SK-N-SH (cell line): Measurements from ENCODE around the gene CYP39A1. TPM values are rescaled to one million over a fixed set of nuclear protein-coding genes. Genes with fewer than 3 reads are reported as not detected.

Experiments used
- CTCF ChIA-PET: fragments of 300-600, 350-600 bp; formaldehyde crosslinking; extraction: SDS; loops from one replicate; lab custom pipeline; 2021; lab: Yijun Ruan, JAX
- POLR2A ChIA-PET: fragments of 350-600 bp; sonication (Branson Sonifier 250); formaldehyde crosslinking; extraction: SDS; loops from one replicate; lab custom pipeline; 2020; ENCODE audit warnings: antibody characterized with exemption, inconsistent platforms; lab: Yijun Ruan, JAX
- DNase-seq: peaks from one replicate; pipeline ENCODE4 v3.0.0; 2012
- H2AFZ ChIP-seq: fragments of 200-600 bp; sonication (generic); 2 replicates; pipeline ENCODE4 v1.8.1; 2016; ENCODE audit warnings: antibody characterized with exemption, mild to moderate bottlenecking, low read depth
- H3F3A ChIP-seq: fragments of 200-600 bp; sonication (generic); replicated peaks from 2 replicates; pipeline ENCODE3; 2016; ENCODE audit warnings: antibody characterized with exemption, mild to moderate bottlenecking; ENCODE audit not compliant: insufficient read depth
- H3K27ac ChIP-seq, 2 experiments: fragments of 200-500 bp in 1 of 2; fragments of 200-600 bp in 1 of 2; sonication (Bioruptor generic) in 1 of 2; sonication (generic), shearing (Covaris generic) in 1 of 2; 2 replicates each; pipeline versions ENCODE4 v1.5.1 to v1.6.1; 2014 to 2016; ENCODE audit warnings: low read depth in 2 of 2, inconsistent platforms in 1 of 2, low read length in 1 of 2, mild to moderate bottlenecking in 1 of 2, mixed read lengths in 1 of 2
- H3K27me3 ChIP-seq: fragments of 200-600 bp; sonication (generic), shearing (Covaris generic); 2 replicates; pipeline ENCODE4 v1.6.1; 2016; ENCODE audit warnings: mixed run types; ENCODE audit not compliant: insufficient read depth
- H3K36me3 ChIP-seq, 2 experiments: fragments of 200-500 bp in 1 of 2; fragments of 200-600 bp in 1 of 2; sonication (Bioruptor generic) in 1 of 2; sonication (generic) in 1 of 2; replicated peaks in 1 of 2; 2 replicates each; pipeline versions ENCODE3 to v1.5.1; 2014 to 2016; ENCODE audit warnings: low read length in 1 of 2, mild to moderate bottlenecking in 1 of 2; ENCODE audit not compliant: insufficient read depth in 2 of 2, control insufficient read depth in 1 of 2
- H3K4me1 ChIP-seq, 2 experiments: fragments of 200-500 bp in 1 of 2; fragments of 200-600 bp in 1 of 2; sonication (Bioruptor generic) in 1 of 2; sonication (generic), shearing (Covaris generic) in 1 of 2; 2 replicates each; pipeline versions ENCODE4 v1.5.1 to v1.6.1; 2014 to 2016; ENCODE audit warnings: low read depth in 1 of 2, low read length in 1 of 2, mixed run types in 1 of 2; ENCODE audit not compliant: insufficient read depth in 2 of 2, control insufficient read depth in 1 of 2
- H3K4me2 ChIP-seq: fragments of 200-600 bp; sonication (generic), shearing (Covaris generic); 2 replicates; pipeline ENCODE4 v1.6.1; 2017; ENCODE audit warnings: mixed run types
- H3K4me3 ChIP-seq, 2 experiments: fragments of 200-500 bp in 1 of 2; fragments of 200-600 bp in 1 of 2; sonication (Bioruptor generic) in 1 of 2; sonication (generic), shearing (Covaris generic) in 1 of 2; 2 replicates each; pipeline versions ENCODE4 v1.5.1 to v1.8.1; 2014 to 2016; ENCODE audit warnings: low read depth in 2 of 2, inconsistent platforms in 1 of 2, low read length in 1 of 2, mild to moderate bottlenecking in 1 of 2, mixed read lengths in 1 of 2, moderate library complexity in 1 of 2
- H3K79me2 ChIP-seq: fragments of 200-600 bp; sonication (generic); 2 replicates; pipeline ENCODE4 v1.8.1; 2017; ENCODE audit warnings: mild to moderate bottlenecking; ENCODE audit not compliant: insufficient read depth
- H3K9ac ChIP-seq: fragments of 200-600 bp; sonication (generic); 2 replicates; pipeline ENCODE4 v1.6.1; 2017; ENCODE audit warnings: mixed run types
- H3K9me2 ChIP-seq: fragments of 200-600 bp; sonication (generic); 2 replicates; pipeline ENCODE4 v1.6.1; 2017; ENCODE audit warnings: mixed run types
- H3K9me3 ChIP-seq: fragments of 200-600 bp; sonication (generic); 2 replicates; pipeline ENCODE4 v1.6.1; 2017; ENCODE audit warnings: mixed run types, mild to moderate bottlenecking, moderate library complexity
- H4K20me1 ChIP-seq: fragments of 200-600 bp; sonication (generic); 2 replicates; pipeline ENCODE4 v1.6.1; 2017; ENCODE audit warnings: mild to moderate bottlenecking, mixed run types; ENCODE audit not compliant: insufficient read depth
- CHD2 ChIP-seq: fragments of 150-350 bp; IDR thresholded peaks from 2 replicates; pipeline ENCODE4 v1.6.1; 2018; ENCODE audit warnings: low read length; ENCODE audit not compliant: partially characterized antibody
- EP300 ChIP-seq, 2 experiments: IDR thresholded peaks; 2 replicates each; pipeline versions ENCODE4 v1.4.0 to v1.6.1; 2012; ENCODE audit warnings: borderline replicate concordance in 1 of 2, low read depth in 1 of 2, low read length in 1 of 2
- EZH2phosphoT487 ChIP-seq: fragments of 200-600 bp; sonication (generic); IDR thresholded peaks from 2 replicates; pipeline ENCODE4 v1.6.1; 2017; ENCODE audit warnings: low read depth, mixed run types, mild to moderate bottlenecking, antibody characterized with exemption, moderate library complexity, borderline replicate concordance
- FOSL2 ChIP-seq: IDR thresholded peaks from 2 replicates; pipeline ENCODE4 v1.4.0; 2012; ENCODE audit warnings: low read depth, mild to moderate bottlenecking, moderate library complexity, borderline replicate concordance
- FOXM1 ChIP-seq: IDR thresholded peaks from 2 replicates; pipeline ENCODE4 v1.4.0; 2012; ENCODE audit warnings: low read depth, mild to moderate bottlenecking
- GABPA ChIP-seq: IDR thresholded peaks from 2 replicates; pipeline ENCODE4 v1.4.0; 2012; ENCODE audit warnings: low read depth, mild to moderate bottlenecking
- GATA2 ChIP-seq: sonication (generic); formaldehyde crosslinking; IDR thresholded peaks from 2 replicates; pipeline ENCODE4 v1.5.0; 2020; ENCODE audit warnings: mild to moderate bottlenecking, missing genetic modification reagents
- IRF3 ChIP-seq: fragments of 150-350 bp; IDR thresholded peaks from 2 replicates; pipeline ENCODE4 v1.6.1; 2016; ENCODE audit warnings: mild to moderate bottlenecking, low read depth, low read length
- JUND ChIP-seq: IDR thresholded peaks from 2 replicates; pipeline ENCODE4 v1.4.0; 2012
- MEF2A ChIP-seq: IDR thresholded peaks from 2 replicates; pipeline ENCODE4 v1.4.0; 2012; ENCODE audit warnings: low read depth, borderline replicate concordance
- MXI1 ChIP-seq: IDR thresholded peaks from 2 replicates; pipeline ENCODE4 v1.6.1; 2012; ENCODE audit warnings: mild to moderate bottlenecking, low read depth, low read length, improper control_type of control experiment
- NFIC ChIP-seq: IDR thresholded peaks from 2 replicates; pipeline ENCODE4 v1.4.0; 2012; ENCODE audit warnings: borderline replicate concordance
- PBX3 ChIP-seq: IDR thresholded peaks from 2 replicates; pipeline ENCODE4; 2012
- RAD21 ChIP-seq: IDR thresholded peaks from 2 replicates; pipeline ENCODE4 v1.6.1; 2012; ENCODE audit warnings: mild to moderate bottlenecking, low read length
- RFX5 ChIP-seq: IDR thresholded peaks from 2 replicates; pipeline ENCODE4 v1.6.1; 2012; ENCODE audit warnings: mild to moderate bottlenecking, improper control_type of control experiment, low read length
- RXRA ChIP-seq: IDR thresholded peaks from 2 replicates; pipeline ENCODE4 v1.4.0; 2012; ENCODE audit warnings: low read depth, mild to moderate bottlenecking, borderline replicate concordance
- TAF1 ChIP-seq: IDR thresholded peaks from 2 replicates; pipeline ENCODE4 v1.6.1; 2012; ENCODE audit warnings: low read depth, mild to moderate bottlenecking, low read length, moderate library complexity, borderline replicate concordance
- TCF12 ChIP-seq: IDR thresholded peaks from 2 replicates; pipeline ENCODE4 v1.4.0; 2012
- WGBS: methylation state at CpG from one replicate; pipeline ENCODE4 v1.1.6; 2017; ENCODE audit warnings: low lambda C conversion rate; 5-methylcytosine and 5-hydroxymethylcytosine counted together
- polyA plus RNA-seq, 3 experiments: library from polyadenylated mRNA; depleted of rRNA; stranded (reverse); fragments of >200 nt; gene quantifications; 2 replicates each; pipeline ENCODE4 v1.2.3, GENCODE V29; 2012
- TF ChIP-seq, protein P1 (sequence below): fragments of 150-350 bp; IDR thresholded peaks from 2 replicates; pipeline ENCODE4 v1.6.1; 2017; ENCODE audit warnings: antibody characterized with exemption, low read length, low read depth, borderline replicate concordance
- TF ChIP-seq, protein P2 (sequence below): IDR thresholded peaks from 2 replicates; pipeline ENCODE4 v1.4.0; 2012; ENCODE audit warnings: low read depth, borderline replicate concordance
- TF ChIP-seq, protein P3 (sequence below): IDR thresholded peaks from 2 replicates; pipeline ENCODE4 v1.4.0; 2012; ENCODE audit warnings: low read depth, borderline replicate concordance

Gene CYP39A1
- polyA plus RNA-seq, 1 of the 3 experiments (the other 2 are of a cell fraction) = not detected

DNA sequence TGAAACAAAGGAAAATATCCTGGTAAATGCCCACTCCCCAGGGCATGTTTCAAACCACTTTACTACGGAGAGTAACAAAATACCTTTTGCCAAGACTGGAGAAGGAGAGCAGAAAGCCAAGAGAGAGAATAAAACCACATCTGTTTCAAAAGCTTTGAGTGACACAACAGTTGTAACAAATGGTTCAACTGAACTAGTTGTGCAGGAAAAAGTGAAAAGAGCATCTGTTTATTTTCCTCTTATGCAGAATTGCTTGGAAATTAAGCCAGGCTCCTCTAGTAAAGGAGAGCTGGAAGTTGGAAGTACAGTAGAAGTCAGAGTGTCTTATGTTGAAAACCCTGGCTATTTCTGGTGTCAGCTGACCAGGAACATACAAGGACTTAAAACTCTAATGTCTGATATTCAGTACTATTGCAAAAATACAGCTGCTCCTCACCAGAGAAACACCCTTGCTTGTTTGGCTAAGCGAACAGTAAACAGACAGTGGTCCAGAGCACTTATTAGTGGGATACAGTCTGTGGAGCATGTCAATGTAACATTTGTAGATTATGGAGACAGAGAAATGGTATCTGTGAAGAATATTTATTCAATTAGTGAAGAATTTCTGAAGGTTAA lies 37.6 kb upstream of the CYP39A1 start (continued):
- no peak for TF ChIP-seq IRF3
- no peak for TF ChIP-seq MEF2A
- TF ChIP-seq RAD21 = no peak
- TF ChIP-seq GATA2 (CRISPR knock-in tag) = no peak
- no peak for TF ChIP-seq RFX5
- TF ChIP-seq, protein P1, sequence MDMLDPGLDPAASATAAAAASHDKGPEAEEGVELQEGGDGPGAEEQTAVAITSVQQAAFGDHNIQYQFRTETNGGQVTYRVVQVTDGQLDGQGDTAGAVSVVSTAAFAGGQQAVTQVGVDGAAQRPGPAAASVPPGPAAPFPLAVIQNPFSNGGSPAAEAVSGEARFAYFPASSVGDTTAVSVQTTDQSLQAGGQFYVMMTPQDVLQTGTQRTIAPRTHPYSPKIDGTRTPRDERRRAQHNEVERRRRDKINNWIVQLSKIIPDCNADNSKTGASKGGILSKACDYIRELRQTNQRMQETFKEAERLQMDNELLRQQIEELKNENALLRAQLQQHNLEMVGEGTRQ = no peak
- TF ChIP-seq, all 33 proteins: peak for 0

DNA sequence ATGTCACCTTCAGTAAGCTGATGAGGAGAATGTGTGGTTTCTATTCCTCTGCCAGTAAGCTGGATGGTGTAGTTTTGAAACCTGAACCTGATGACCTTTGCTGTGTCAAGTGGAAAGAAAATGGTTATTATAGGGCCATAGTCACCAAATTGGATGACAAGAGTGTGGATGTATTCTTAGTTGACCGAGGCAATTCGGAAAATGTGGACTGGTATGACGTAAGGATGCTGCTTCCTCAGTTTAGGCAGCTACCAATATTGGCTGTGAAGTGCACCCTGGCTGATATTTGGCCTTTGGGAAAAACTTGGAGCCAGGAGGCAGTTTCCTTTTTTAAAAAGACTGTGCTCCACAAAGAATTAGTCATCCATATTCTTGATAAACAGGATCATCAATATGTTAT lies 37.0 kb upstream of the CYP39A1 start:
- no peak overlapping the region for H3K27ac ChIP-seq
- H3K9me2 ChIP-seq = no peaks in the 10 kb centered on the region
- H3K79me2 ChIP-seq = no peaks in the 10 kb centered on the region
- no peaks in the 10 kb centered on the region for H3K36me3 ChIP-seq
- no peaks in the 10 kb centered on the region for H3F3A ChIP-seq
- no peaks in the 10 kb centered on the region for H3K27me3 ChIP-seq
- no peak overlapping the region for H3K9ac ChIP-seq
- DNase-seq = no peak
- TF ChIP-seq EZH2phosphoT487 = no peak
- TF ChIP-seq TCF12 = no peak
- no peak for TF ChIP-seq EP300 (IDR thresholded peaks at IDR 0.05; ENCODE audit: borderline replicate concordance in 1 of 2, low read depth in 1 of 2, low read length in 1 of 2)
- TF ChIP-seq TAF1 = no peak
- TF ChIP-seq CHD2 = no peak
- TF ChIP-seq, protein P2, sequence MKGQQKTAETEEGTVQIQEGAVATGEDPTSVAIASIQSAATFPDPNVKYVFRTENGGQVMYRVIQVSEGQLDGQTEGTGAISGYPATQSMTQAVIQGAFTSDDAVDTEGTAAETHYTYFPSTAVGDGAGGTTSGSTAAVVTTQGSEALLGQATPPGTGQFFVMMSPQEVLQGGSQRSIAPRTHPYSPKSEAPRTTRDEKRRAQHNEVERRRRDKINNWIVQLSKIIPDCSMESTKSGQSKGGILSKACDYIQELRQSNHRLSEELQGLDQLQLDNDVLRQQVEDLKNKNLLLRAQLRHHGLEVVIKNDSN = no peak
- TF ChIP-seq MXI1 = no peak
- TF ChIP-seq, protein P3, sequence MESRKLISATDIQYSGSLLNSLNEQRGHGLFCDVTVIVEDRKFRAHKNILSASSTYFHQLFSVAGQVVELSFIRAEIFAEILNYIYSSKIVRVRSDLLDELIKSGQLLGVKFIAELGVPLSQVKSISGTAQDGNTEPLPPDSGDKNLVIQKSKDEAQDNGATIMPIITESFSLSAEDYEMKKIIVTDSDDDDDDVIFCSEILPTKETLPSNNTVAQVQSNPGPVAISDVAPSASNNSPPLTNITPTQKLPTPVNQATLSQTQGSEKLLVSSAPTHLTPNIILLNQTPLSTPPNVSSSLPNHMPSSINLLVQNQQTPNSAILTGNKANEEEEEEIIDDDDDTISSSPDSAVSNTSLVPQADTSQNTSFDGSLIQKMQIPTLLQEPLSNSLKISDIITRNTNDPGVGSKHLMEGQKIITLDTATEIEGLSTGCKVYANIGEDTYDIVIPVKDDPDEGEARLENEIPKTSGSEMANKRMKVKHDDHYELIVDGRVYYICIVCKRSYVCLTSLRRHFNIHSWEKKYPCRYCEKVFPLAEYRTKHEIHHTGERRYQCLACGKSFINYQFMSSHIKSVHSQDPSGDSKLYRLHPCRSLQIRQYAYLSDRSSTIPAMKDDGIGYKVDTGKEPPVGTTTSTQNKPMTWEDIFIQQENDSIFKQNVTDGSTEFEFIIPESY = no peak
- TF ChIP-seq PBX3 = no peak
- TF ChIP-seq NFIC = no peak
- no peak for TF ChIP-seq RAD21
- no peak for TF ChIP-seq GABPA
- TF ChIP-seq RFX5 = no peak
- TF ChIP-seq RXRA = no peak
- TF ChIP-seq FOXM1 = no peak
- TF ChIP-seq JUND = no peak
- TF ChIP-seq FOSL2 = no peak
- TF ChIP-seq, all 33 proteins: peak for 0
- Histone ChIP-seq H3K4me3 (no peak overlapping the region), H3K4me1 (no peaks in the 10 kb centered on the region), H4K20me1 (no peaks in the 10 kb centered on the region), H3K9me3 (no peaks in the 10 kb centered on the region), H3K4me2 (no peak overlapping the region), H2AFZ (no peak overlapping the region)
- ChIA-PET CTCF (no interaction called here), POLR2A (no interaction called here)
- 7% methylated on average over 3 of the region's 3 CpGs for WGBS
